Measurements from ENCODE around the gene FRMPD4. TPM values are rescaled to one million over a fixed set of nuclear protein-coding genes. Genes with fewer than 3 reads are reported as not detected.

Gene FRMPD4
- total RNA-seq, 1 experiment from 2014 or later: 0.24 TPM

- Histone ChIP-seq H2AK5ac (ENCODE audit: insufficient read length, low read length) (no peak overlapping the region), H2BK5ac (ENCODE audit: insufficient read length, low read length) (no peak overlapping the region), H3K27me3 (ENCODE audit: insufficient read depth, low read length) (no peaks in the 10 kb centered on the region), H3K23ac (ENCODE audit: insufficient read length, low read depth, low read length) (no peak overlapping the region), H3K4me1 (ENCODE audit: insufficient read depth, low read length) (no peaks in the 10 kb centered on the region; the same call in 1 of the 2 replicates), H3T11ph (ENCODE audit: low read length) (no peak overlapping the region), H2BK20ac (ENCODE audit: low read depth, low read length, poor library complexity, severe bottlenecking) (no peak overlapping the region), H2BK15ac (ENCODE audit: low read depth, low read length) (no peak overlapping the region), H3K4ac (ENCODE audit: low read depth, low read length) (no peak overlapping the region), H3K9me3 (ENCODE audit: control insufficient read depth, low read depth, low read length) (no peaks in the 10 kb centered on the region), H3K9ac (ENCODE audit: extremely low read depth, insufficient read length, low read length) (no peak overlapping the region), H3K14ac (ENCODE audit: insufficient read depth, low read length) (no peak overlapping the region), H4K5ac (ENCODE audit: insufficient read length, low read depth, low read length) (no peak overlapping the region), H3K18ac (ENCODE audit: insufficient read length, low read depth, low read length) (no peak overlapping the region), H3K27ac (ENCODE audit: insufficient read length, low read depth, low read length) (no peak overlapping the region), H3K79me2 (ENCODE audit: insufficient read depth, low read length) (no peaks in the 10 kb centered on the region), H3K56ac (ENCODE audit: insufficient read length, low read depth, low read length) (no peak overlapping the region), H3K23me2 (ENCODE audit: insufficient read length, low read depth, low read length, poor library complexity, severe bottlenecking) (no peaks in the 10 kb centered on the region), H2BK120ac (ENCODE audit: low read depth, low read length, poor library complexity, severe bottlenecking) (no peak overlapping the region), H3K79me1 (ENCODE audit: insufficient read depth, low read depth, low read length, poor library complexity, severe bottlenecking) (no peaks in the 10 kb centered on the region), H2BK12ac (ENCODE audit: insufficient read length, low read depth, low read length) (no peak overlapping the region), H4K8ac (replicated peaks; ENCODE audit: insufficient read length, low read depth, low read length) (no peak overlapping the region), H4K20me1 (ENCODE audit: control insufficient read depth, insufficient read depth, insufficient read length) (no peaks in the 10 kb centered on the region), H4K91ac (ENCODE audit: insufficient read length, low read depth, low read length) (no peak overlapping the region), H2AFZ (ENCODE audit: low read length) (no peak overlapping the region), H3K4me2 (ENCODE audit: insufficient read depth, insufficient read length, low read length) (no peak overlapping the region)
- H3K36me3 Mint-ChIP-seq (ENCODE audit: insufficient read depth in 1 of 3, low read depth in 3 of 3): no peaks in the 10 kb centered on the region; a peak in 1 of 7 replicates
- TF ChIP-seq, protein P1, sequence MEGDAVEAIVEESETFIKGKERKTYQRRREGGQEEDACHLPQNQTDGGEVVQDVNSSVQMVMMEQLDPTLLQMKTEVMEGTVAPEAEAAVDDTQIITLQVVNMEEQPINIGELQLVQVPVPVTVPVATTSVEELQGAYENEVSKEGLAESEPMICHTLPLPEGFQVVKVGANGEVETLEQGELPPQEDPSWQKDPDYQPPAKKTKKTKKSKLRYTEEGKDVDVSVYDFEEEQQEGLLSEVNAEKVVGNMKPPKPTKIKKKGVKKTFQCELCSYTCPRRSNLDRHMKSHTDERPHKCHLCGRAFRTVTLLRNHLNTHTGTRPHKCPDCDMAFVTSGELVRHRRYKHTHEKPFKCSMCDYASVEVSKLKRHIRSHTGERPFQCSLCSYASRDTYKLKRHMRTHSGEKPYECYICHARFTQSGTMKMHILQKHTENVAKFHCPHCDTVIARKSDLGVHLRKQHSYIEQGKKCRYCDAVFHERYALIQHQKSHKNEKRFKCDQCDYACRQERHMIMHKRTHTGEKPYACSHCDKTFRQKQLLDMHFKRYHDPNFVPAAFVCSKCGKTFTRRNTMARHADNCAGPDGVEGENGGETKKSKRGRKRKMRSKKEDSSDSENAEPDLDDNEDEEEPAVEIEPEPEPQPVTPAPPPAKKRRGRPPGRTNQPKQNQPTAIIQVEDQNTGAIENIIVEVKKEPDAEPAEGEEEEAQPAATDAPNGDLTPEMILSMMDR (conservative IDR thresholded peaks at IDR 0.05): no peak
- H3K4me3 Mint-ChIP-seq: no peak overlapping the region
- H3K9me3 Mint-ChIP-seq: peaks cover 63 to 71% of the 10 kb centered on the region in 2 experiments
- H3K27me3 Mint-ChIP-seq (ENCODE audit: low read depth): peaks cover 2% of the 10 kb centered on the region; the same call in 1 of the 2 replicates
- no peak for DNase-seq
- H3K4me1 Mint-ChIP-seq: peaks cover 3 to 5% of the 10 kb centered on the region in 2 experiments; a peak in 1 of 4 replicates
- WGBS (ENCODE audit: extremely low coverage, insufficient read length, low lambda C conversion rate): no CpG with 5 or more reads among the region's 7 CpGs
- no peak overlapping the region for H3K27ac Mint-ChIP-seq
Measured at GRCh38 chrX:12378253-12378652, 240.0 kb downstream of the FRMPD4 start.

Data from H9 (cell line).